Brain microvascular endothelial cell (primary cell): ENCODE results near the gene KDSR.

ENCODE experiments used
- DNase-seq: peaks from one replicate; pipeline ENCODE4 v3.0.0-alpha.2; 2020
- H3K27ac ChIP-seq: fragments of 250-450 bp; sonication (Bioruptor Pico); 2 replicates; pipeline ENCODE4 v1.5.1; 2020; ENCODE audit warnings: mild to moderate bottlenecking, moderate library complexity
- H3K27me3 ChIP-seq: fragments of 250-450 bp; sonication (Bioruptor Pico); replicated peaks from 2 replicates; pipeline ENCODE4 v1.5.1; 2020; ENCODE audit warnings: mild to moderate bottlenecking
- H3K36me3 ChIP-seq: fragments of 250-450 bp; sonication (Bioruptor Pico); replicated peaks from 2 replicates; pipeline ENCODE4 v1.5.1; 2020; ENCODE audit warnings: mild to moderate bottlenecking
- H3K4me3 ChIP-seq: 2 replicates; pipeline ENCODE4 v1.5.1; 2011; ENCODE audit warnings: low read depth, mild to moderate bottlenecking, control low read depth, low read length, moderate library complexity
- CTCF ChIP-seq: IDR thresholded peaks from 2 replicates; pipeline ENCODE4 v1.5.1; 2011; ENCODE audit warnings: low read depth, mild to moderate bottlenecking, moderate library complexity, low read length, control low read depth, inconsistent platforms; ENCODE audit errors: missing control alignments
- in situ Hi-C: cut with HindIII; loops from 2 replicates; pipeline ENCODE4 v1.10.0; 2017; ENCODE audit warnings: low sequenced_read_pairs, low pct_ligation_motif_present

KDSR gene

GRCh38 chr18:63291278-63291677, 75.7 kb downstream of the KDSR start:
- in situ Hi-C loops = no loop called here
- Histone ChIP-seq H3K4me3 (no peak overlapping the region), H3K27ac (no peak overlapping the region), H3K27me3 (no peaks in the 10 kb centered on the region), H3K36me3 (no peaks in the 10 kb centered on the region)
- no peak for TF ChIP-seq CTCF
- DNase-seq = no peak

GRCh38 chr18:63290821-63291200, 76.2 kb downstream of the KDSR start:
- H3K27ac ChIP-seq = no peak overlapping the region
- H3K4me3 ChIP-seq = no peak overlapping the region
- H3K27me3 ChIP-seq = no peaks in the 10 kb centered on the region
- DNase-seq = no peak
- in situ Hi-C loops = no loop called here
- H3K36me3 ChIP-seq = no peaks in the 10 kb centered on the region
- TF ChIP-seq CTCF = no peak

GRCh38 chr18:63290166-63290820, 76.7 kb downstream of the KDSR start:
- no peak for TF ChIP-seq CTCF
- no peak for DNase-seq
- Histone ChIP-seq H3K36me3 (no peaks in the 10 kb centered on the region), H3K4me3 (no peak overlapping the region), H3K27me3 (no peaks in the 10 kb centered on the region), H3K27ac (no peak overlapping the region)
- in situ Hi-C loops = no loop called here

- H3K4me3 ChIP-seq = no peak overlapping the region
- in situ Hi-C loops = no loop called here
- no peak overlapping the region for H3K27ac ChIP-seq
- no peak for DNase-seq
- H3K36me3 ChIP-seq = no peaks in the 10 kb centered on the region
- no peaks in the 10 kb centered on the region for H3K27me3 ChIP-seq
- TF ChIP-seq CTCF = no peak
Measured at GRCh38 chr18:63288311-63288710, 78.7 kb downstream of the KDSR start.

GRCh38 chr18:63287691-63288220, 79.2 kb downstream of the KDSR start:
- no peak for DNase-seq
- in situ Hi-C loops = no loop called here

More at GRCh38 chr18:63287691-63288220, 79.2 kb downstream of the KDSR start:
- Histone ChIP-seq H3K27ac (no peak overlapping the region), H3K4me3 (no peak overlapping the region), H3K36me3 (no peaks in the 10 kb centered on the region), H3K27me3 (no peaks in the 10 kb centered on the region)
- TF ChIP-seq CTCF = no peak
